NCI-H146 (cell line): ENCODE results near the gene FIGN.

Experiments used
- DNase-seq: peaks from one replicate; lab custom pipeline; 2025; lab: John Stamatoyannopoulos, UW

FIGN gene

GRCh38 chr2:163708265-163708664 is 27.5 kb downstream of the FIGN start:
- DNase-seq, result no peak

DNA sequence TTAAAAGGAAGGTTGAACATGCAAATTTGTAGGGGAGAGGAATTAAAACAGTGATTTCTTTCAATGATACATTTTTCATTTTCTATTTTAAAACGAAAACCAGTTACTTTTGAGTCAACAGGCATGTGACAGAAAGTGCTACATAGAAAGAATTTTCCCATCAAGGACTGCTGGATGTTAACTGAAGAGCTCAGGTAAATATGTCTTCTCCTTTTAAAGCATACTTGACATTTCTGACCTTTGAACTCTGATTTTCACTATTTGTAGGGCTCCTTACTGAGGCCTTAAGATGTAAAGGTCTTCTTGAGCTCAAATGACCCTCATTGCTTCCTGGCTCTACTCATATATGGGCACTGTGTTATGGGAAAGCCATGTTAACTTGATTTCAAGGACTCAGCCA is 32.4 kb downstream of the FIGN start:
- no peak for DNase-seq

DNA sequence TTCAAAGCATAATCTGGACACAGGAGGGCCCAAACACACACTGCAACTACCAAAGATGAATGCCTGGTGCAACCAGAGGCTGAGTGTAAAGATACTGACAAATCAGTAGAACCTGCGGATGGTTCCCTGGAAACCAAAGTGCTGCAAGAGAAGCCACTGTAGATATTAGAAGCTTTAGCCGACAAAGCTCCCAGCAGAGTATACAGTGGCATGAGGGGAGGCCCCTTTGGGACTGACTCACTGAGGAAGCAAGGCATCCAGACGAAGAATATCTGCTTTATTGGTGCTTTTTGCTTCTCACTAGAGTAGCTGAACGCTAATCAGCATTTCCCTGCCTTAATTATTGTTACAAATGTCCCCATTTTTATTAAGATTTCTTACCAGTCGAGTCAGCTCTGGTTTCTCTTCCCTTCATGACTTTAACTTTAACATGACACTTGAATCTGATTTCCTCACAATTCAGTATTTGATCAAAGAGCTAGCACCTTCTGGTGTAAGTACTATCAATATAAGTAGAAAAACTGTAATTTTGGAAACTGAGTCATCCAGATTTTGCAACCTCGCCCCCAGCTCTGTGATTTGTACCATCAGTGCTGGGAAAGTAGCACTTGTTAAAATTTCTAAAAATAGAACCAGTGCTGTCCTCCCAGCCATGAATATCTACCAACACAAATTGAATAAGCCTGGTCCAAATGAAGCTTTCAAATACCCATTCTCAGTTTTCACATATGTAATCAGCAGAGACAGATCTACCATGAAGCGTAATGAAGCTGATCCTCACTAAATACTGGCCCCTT is 34.2 kb downstream of the FIGN start:
- DNase-seq, result no peak

DNA sequence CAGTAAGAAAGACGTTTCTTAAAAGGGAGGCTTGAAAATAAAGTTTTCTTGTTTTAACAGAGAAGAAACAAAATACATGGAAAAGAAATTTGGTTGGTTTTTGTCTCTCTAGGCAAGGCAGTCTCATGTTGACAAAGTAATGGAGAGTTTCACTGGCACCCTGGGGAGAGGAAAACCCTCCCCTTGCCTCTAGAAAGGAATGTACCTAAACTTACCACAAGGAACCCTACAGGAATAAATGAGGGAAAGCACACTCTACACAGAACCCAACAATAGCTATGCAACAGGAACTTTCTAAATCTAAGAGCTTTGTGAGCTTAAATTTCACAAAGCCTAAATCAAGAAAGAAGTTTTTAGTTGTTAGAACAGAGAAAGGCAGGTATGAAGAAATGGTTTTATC is 37.0 kb downstream of the FIGN start:
- DNase-seq, result no peak

DNA sequence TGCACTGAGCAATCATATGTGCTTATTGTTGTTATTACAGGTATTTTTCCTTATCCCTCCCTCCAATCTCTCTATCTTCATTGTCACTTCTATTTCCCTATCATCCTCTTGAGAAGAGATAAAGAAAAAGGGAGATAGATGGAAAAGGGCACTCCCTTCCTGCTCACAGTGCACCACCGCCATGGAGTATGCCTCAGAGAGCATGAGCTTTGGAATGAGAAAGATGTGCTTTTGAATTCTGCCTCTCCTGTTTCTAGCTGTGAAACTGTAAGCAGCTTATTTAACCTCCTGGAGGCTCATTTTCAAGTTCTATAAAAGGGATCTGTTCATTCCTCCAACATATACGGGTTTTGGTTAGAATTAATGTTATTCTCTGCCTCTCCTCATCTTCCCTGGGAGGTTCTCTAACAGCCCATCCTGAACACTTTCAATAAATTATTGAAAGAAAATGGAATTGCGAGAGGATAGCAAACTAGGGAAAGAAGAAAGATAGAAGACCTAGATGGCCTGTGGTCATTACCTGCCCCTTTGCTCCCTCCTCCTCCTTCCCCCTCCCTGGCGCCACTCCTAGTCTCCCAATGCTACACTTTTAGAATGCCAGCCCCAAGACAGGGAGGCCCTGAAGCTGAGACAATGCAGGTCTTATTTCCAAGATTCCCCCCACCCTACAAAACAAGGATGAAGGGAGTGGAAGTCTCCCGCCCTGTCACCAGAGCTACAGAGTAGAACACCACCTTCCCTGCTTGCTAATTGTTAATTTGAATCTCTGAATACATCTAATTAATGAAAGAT is 37.8 kb downstream of the FIGN start:
- no peak for DNase-seq

GRCh38 chr2:163697429-163697828 is 38.4 kb downstream of the FIGN start:
- no peak for DNase-seq

GRCh38 chr2:163693484-163693883 is 42.3 kb downstream of the FIGN start:
- DNase-seq, result no peak

GRCh38 chr2:163692611-163693482 is 43.0 kb downstream of the FIGN start:
- no peak for DNase-seq

- no peak for DNase-seq
Observed at GRCh38 chr2:163692081-163692480, 43.7 kb downstream of the FIGN start.

DNA sequence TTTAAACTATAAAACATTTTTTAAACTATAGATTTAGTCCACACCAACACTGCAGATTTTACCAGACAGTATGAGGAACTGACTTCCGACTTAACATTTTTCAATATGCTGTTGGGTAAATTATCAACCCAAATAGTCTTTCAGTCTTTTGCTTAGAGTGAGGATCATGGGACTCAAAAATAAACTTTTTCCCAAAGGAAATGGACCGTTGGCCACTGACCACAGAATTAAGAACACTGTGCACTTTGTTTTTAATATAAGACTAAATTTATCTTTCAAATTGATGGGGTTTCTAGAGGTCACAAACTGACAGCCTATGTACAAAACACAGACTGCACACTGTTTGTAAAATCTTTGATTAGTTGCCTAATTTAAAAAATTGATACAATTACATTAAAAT is 44.9 kb downstream of the FIGN start:
- no peak for DNase-seq

- DNase-seq, result no peak
Observed at GRCh38 chr2:163687217-163687616, 48.6 kb downstream of the FIGN start.

- DNase-seq, result no peak
Observed at GRCh38 chr2:163686289-163686688, 49.5 kb downstream of the FIGN start.

DNA sequence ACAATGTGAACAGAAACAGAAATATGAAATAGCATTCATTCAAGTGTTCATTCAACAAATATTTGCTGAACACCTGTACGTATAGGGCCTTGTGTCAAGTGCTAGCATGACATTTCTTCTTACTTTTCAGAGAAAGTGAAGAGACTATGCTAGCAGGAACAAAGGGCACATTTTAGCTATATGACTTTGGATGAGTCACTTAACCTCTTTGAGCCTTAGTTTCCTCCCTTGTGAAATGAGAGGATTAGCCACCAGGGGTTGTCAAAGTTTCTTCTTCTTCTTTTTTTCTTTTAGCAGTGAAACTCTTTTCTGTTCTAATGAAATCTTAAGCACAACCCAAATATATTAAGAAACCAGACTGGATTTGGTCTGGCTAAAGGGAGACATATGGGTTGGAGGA is 53.1 kb downstream of the FIGN start:
- DNase-seq, result no peak

GRCh38 chr2:163681745-163682144 is 54.1 kb downstream of the FIGN start:
- DNase-seq, result no peak

GRCh38 chr2:163675388-163675787 is 60.4 kb downstream of the FIGN start:
- DNase-seq, result no peak

DNA sequence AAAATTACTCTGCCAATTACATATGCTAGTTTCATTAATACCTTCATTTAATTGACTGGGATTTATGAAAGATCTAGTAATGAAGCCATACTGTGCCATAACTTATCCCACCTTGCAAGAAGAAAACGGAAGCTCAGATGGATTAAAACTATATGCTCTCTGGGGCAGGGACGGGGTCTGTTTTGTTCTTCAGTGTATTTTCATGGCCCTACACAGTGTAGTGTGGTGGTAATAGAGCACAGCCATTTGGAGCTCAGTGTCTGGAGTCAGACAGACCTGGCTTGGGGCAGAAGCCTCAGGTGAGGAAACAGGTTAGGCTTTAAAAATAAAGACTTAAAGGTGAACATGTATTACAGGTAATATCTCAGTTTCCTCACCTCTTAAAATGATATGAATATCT is 62.3 kb downstream of the FIGN start:
- no peak for DNase-seq

DNA sequence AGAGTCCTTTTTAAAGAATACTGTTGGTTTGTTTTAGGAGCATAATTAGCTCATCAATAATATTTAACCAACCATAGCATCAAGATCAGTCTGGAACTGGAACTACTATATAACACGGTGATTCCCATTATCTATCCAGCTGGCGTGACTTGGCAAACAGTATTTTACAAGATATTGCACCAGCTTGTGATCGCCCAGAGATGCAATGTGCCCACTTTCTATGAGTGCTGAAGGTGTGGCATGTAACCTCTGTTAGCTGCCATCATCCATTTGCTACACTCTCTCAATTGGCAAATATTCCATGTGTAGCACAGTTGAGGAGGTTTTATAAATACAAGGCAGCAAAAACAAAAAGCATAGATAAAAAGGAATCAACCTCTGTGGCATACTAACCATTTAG is 64.9 kb downstream of the FIGN start:
- DNase-seq, result no peak

GRCh38 chr2:163669506-163669905 is 66.3 kb downstream of the FIGN start:
- no peak for DNase-seq

DNA sequence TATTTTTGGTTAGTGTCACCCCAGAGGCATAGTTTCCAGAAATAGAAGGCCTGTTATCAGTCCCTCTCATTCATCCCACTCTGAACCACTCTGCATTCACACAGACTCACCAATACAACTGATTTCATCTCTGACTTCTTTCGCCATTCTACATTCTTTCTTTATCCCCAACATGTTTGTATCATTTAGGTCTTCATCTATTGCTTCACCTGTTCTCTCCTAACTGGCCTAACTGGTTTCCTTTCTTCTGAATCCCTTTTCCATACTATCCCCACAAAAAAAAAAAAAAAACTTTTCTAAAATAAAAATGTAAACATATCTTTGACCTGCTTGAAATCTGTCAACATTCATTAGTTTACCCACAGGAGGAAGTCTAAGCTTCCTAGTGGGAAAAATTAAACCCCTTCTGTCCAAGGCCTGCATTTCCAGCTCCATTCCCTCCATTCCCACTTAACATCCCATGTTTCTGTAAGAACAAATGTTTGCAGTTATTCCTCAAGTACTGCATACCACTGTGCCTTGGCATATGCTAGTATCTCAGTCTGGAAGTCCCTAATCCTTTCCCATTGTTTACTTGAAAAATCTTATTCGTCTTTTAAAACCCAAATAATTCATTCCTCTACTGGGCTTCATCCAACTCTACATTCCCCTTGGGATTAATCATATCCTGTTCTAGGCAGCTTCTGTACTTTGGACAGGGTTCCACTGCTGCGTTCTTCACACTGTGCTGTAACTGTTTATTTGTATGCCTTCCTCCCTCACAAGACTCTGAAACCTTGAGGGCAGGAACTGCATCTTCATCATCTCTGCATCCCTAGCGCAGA is 68.5 kb downstream of the FIGN start:
- no peak for DNase-seq

DNA sequence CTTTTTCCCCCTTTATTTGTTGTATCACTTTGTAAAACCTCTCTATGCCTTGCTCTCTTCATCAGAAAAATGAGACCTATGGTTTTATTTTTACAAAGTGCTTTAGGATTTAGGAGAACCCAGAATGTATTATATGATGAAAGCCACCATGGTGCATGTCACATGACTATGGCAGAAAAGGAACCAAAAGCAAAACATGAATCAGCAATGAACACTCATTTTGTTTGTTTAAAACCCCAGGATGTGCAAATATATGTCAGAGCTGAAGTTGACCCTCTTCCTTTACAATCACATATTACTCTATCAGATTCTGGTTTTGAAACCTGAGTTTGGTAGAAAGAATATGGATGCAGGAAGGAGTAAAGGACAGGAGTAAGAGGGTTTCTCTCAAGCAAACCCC is 70.0 kb downstream of the FIGN start:
- DNase-seq, result no peak

DNA sequence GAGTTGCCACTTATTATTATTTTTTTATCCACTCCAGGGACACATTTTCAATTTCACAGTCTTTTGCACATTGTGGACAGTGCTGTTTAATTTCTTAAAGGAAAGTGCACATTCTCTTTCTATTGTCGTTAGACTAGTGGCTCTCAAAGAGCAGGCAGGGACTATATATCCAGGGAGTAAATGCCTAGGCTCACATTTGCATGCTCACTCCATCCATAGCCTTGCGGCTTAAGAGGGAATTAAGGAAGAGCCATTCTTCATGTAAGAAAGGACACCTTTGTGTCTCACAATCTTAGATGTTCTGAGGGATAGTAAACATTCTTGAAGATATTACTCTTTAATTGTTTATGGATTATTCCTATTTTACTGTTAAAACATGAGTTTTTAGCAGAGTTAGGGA is 70.8 kb downstream of the FIGN start:
- DNase-seq, result no peak

GRCh38 chr2:163664610-163665009 is 71.2 kb downstream of the FIGN start:
- DNase-seq, result no peak
